ENCODE measurements around the gene EEFSEC.

The EEFSEC gene

DNA sequence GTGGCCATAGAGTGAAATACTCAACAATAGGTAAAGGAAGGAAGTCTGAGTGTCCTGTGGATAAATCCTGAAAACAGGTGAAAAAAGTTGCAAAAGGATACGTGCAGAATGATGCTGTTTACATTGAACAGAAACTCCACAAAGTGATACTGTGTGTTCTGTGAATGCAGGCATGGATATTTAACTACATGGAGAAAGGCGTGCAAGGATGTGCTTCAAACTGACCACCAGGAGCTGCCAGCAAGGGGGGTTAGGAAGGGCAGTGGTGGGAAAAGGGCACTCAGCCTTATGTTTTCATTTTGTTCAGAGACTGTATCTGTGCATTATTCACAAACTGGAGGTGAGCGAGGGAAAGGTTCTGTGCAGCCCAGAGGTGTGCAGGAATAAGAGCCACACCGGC lies 266.0 kb downstream of the EEFSEC start:
- DNase-seq: no peak

DNA sequence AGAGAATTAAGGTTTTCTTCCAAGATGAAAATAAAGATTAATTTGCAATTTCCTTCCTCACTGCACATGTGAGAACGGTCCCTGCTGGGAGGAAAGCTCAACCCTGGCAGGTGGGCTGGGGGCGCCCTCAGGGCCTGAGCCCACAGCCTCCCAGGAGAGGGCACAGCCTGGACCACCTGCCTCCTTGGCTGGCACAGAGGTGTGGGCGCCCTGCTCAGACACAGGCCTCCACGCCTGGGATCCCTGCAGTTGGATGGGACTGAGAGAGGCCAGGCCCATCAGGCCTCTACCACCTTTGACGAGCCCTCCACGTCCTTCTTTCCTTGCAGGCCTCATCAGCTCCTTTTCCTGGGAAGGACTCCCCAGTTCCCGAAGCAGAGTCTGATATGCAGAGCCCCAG lies 267.0 kb downstream of the EEFSEC start:
- no peak for DNase-seq

- DNase-seq: no peak
Observed at GRCh38 chr3:128420720-128421438, 267.6 kb downstream of the EEFSEC start.

DNA sequence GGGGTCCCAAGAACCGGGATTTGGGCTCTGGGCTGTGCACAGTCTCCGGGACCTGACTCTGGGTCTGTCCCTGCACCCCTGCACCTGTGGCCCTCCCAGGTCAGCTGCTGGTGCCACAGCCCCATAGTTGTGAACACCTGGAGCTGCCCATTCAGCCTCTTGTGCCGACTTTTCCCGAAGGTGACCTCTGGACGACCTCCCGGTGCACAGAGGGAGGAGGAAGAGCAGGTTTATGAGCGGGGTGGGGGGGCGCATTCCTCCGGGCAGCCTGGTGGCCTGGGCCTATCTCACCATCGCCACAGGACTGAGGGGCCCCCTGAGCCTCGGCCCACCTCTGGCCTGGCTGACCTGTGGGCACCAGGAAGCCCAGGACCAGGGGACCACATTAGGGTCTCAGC lies 268.2 kb downstream of the EEFSEC start:
- no peak for DNase-seq

DNA sequence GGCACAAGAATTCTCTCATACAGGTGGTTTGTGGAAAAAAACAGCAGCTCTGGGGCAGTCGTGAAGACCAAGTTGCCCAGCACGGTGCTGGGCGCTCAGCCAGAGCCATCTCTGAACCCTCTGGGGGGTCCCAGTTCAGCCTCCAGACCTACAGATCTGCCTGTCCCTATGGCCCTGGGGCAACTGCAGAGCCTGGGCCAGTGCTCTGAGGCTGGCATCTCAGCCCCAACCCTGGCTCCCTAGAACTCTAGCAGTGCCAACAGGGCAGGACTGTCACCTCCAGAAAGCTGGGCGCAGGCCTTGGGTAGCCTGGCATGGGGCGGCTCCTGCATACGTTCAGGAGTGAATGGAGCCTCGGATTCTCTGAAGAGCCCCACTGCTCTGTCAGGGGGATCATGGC lies 268.7 kb downstream of the EEFSEC start:
- no peak for DNase-seq

- no peak for DNase-seq
Observed at GRCh38 chr3:128422762-128423524, 269.7 kb downstream of the EEFSEC start.

DNA sequence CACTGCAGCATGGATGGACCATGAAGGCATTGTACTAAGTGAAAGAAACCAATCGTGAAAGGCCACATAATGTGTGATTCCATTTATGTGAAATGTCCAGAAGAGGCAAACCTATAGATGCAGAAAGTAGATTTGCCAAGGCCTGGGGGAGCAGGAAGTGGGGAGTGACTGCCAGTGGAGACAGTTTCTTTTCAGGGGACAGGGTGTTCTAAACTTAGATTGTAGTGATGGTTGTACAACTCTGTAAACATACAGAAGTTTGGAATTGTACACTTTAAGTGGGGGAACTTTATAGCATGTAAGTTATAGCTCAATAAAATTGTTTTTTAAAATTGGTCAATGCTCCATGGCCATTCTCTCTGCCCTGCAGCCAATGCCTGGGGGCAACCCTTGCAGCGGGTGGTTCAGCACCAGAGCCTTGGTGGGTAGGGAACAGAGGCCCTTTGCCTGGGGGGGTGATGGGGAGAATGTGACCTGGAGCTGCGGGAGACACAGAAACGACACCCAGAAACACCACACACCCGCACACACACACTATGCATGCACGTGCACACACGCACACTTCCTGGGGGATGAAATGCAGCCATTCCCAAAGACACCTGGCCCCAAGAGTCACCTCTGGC lies 270.4 kb downstream of the EEFSEC start:
- DNase-seq: peak; percentile 34

- DNase-seq: no peak
Observed at GRCh38 chr3:128424508-128425069, 271.3 kb downstream of the EEFSEC start.

DNA sequence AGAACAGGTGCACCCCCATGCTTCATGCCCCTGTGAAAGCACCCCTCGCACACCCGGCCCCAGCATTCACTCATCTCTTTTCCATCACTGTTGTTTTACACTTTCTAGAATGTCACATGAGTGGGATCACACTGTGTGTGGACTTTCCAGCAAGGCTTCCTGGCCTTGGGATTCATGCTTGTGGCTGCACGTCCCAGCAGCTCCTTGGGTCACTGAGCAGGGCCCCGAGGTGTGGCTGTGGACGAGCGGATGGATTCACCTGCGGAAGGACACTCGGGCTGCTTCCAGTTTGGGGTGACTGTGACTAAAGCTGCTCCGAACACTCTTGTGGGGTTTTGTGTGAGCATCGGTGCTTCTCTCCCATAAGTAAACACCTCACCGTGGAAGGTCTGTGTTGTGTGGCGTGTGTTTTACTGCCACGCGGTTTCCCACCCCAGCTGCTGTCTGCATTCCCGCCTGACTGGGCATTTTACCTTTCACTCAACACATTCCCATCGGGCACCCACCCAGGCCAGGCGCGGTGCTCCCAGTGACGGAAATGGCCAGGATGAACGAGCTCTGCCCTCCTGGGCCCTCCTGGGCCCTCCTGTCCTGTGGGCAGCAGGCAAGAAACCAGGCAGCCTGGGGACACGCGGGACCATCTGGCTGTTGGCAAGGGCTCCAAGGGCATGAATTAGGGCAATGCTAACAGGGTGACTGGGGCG lies 272.0 kb downstream of the EEFSEC start:
- DNase-seq: no peak

DNA sequence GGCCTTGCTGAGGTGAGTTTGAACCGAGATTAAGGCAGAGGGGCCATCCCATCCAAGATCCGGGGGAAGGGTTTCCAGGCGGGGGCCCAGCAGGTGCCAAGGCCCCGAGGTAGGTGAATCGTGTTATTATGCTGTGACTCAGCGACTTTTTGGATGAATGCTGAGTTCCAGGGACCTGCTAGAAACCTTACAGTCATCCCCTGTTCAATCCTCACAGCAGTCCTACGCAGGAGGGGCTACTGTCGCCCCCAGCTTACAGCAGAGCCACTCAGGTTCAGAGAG lies 272.5 kb downstream of the EEFSEC start:
- no peak for DNase-seq

DNA sequence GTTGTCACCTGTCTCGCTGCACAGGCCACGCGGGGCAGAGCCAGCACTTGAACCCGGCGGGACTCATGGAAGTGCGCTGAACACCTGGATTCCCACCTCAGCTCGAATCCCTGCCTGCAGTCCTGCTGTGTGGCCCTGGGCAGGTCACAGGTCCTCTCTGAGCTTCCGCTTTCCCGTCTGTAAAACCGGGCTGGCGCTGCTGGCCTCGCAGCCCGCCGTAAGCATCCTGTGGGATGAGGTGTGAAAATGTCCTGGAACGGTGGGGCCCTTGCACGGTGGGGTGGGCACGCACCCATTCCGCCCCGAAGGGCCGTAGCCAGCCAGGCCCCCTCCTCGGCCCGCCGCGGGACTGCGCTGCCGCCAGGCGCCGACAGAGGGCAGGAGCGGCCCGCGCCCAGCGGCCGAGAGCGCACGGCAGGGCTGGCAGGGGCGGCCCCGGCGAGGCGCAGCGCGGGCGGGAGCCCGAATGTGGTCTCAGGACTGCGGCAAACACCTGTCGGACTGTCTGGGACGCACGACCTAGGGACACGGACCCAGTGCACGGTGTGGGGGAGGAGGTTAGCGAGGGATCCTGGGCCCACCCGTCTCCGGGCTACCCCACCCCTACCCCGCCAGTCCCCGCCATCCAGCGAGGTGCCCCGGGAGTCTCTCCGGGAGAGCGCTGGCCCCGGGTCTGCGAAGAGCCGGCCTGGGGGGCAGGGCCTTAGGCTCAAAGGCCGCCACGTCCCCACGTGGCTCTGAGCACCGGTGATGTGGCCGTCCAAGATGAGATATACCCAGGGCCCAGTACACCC lies 273.0 kb downstream of the EEFSEC start:
- peak; percentile 50 for DNase-seq

DNA sequence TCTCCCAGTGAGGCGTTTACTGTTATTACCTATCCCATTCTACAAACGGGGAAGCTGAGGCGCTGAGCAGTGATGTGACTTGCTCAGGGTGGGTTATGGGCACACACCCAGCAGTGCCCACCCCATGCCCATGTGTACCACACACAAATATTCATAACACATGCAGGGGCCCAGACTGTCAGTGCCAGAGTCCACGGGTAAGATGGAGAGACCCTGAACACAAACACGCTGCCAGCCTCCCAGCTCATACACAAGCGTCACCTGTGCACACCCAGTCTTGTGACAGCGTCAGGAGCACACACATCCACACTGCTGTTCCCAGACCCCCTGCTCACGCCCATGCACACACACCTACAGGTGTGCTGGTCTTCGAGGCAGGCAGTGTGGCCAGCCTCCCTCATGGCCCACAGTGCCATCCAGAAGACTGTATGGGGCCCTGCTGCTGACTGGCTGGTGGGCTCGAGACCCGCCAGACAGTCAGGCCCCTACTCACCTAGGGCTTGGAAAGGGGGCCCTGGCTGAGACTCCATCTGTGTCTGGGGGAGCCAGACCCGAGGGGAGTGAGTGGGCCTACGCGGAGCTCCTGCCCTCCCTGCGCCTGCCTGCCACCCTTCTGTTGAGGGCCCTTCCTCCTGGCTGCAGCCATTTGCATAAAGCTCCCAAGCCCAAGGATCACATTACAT lies 274.0 kb downstream of the EEFSEC start:
- no peak for DNase-seq

DNA sequence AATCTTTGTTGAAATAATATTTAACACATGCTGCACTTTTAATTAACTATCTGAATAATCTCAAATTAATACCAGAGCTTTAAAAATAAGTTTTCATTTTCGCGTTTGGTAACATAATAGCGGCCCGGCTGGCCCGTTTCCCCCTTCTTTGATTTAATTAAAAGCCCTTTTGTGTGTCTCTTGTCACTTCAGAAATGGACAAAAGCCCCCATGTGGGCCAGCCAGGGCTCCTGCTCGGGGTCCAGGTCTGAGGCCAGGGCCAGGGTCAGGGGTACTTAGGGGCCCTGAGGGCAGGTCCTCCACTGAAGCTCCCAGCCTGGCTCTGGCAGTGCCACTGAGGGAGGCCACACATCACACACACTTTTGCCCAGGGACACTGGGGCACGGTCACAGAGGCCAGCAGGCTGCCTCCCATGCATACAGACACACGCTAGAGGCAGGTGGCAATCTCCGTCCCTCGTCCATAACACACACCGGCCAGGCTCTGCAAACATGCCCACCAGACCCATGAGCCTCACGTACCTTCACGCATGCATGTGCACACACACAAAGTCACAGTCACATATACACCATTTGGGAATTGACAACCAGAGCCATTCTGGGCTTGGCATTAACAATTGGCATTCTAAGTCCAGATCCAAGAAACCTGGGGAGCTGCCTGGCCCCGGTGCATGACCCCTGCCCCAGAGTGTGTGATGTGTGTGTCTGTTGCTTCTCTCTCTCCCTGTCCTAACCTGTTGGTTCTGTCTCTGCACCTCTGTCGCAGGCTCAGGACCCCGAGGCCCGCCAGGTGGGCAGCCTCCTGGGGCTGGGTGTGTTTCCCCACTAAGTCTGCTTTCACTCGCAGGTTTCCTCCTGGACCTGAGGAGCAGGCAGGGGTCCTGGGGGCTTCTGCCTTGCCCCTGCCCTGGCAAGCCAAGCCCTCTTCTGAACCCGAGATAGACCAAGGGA lies 274.9 kb downstream of the EEFSEC start:
- no peak for DNase-seq

- no peak for DNase-seq
Observed at GRCh38 chr3:128429275-128429674, 276.0 kb downstream of the EEFSEC start.

DNA sequence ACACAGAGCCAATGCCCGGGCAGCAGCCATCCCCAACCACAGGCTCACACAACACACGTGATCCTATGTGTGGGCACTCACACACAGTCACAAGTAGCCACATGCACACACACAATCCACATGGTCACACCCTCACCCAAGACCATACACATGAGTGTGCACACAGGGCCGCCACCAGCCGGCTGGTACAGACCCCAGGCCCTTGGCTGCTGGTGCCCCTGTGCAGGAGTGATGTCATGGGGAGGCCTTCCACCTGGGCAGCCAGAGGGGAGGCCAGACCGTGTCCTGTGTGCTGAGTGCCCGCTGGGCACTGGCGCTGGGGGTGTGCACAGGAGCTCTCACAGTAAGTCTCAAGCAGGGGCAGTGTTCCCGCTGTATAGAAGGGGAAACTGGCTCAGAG lies 276.5 kb downstream of the EEFSEC start:
- DNase-seq: no peak

- DNase-seq: no peak
Observed at GRCh38 chr3:128430301-128430700, 277.0 kb downstream of the EEFSEC start.

- no peak for DNase-seq
Observed at GRCh38 chr3:128430731-128431130, 277.4 kb downstream of the EEFSEC start.

DNA sequence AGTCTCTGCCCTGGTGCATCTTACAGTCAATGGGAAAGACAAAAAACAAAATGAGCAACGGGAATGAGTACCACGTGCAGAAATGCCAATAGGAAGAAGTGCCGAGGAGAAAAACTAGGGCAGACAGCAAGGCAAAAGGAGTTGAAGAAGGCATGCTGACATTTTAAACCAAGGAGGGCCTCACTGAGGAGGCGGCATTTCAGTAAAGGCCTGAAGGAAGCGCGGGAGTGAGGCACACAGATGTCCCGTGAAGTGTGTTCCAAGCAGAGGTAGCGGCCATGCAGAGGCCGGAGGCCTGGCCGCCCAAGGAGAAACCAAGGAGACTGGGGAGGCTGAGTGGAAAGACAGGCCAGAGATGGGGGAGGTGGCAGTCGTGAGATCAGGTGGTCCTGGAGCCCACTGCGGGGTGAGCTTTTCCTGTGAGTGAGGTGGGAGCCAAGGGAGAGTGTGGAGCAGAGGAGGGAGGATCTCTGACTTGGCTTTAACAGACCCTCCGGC lies 278.6 kb downstream of the EEFSEC start:
- DNase-seq: no peak

DNA sequence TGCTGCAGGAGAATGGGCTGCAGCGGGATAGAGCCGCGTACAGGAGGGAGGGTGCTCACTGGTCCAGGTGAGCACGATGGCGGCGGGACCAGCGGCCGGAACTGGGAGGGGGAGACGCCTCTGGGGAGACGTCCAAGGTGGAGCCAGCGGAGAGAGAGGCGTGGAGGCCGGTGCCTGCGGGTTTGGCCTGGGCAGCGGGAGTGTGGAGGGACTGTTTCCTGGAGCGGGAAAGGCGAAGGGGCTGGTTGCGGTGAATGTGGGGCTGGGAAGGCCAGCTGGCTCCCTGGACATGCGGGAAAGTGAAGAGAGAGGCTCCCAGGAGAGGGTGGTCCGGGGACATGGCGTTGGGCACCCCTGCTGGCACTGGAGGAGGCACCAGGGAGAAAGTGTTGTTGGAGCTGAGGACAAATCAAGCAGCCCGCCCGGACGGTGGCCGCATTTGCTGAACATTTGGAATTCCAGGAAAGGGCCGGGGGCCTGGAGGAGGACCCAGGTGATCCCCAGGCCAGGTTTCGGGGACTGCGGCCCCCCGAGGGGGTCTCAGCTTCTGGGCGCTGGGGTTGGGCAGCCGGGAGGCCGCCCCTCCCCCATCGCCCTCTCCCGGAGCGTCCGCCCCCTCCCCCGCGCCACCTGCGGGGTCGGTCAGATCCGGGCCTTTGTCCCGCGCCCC lies 279.2 kb downstream of the EEFSEC start:
- DNase-seq: no peak

All from hematopoietic multipotent progenitor cell treated with erythropoietin and hydrocortisone succinate and interleukin-3 and kit ligand, for 8 days (in vitro differentiated cells).